Activated naive CD4-positive, alpha-beta T cell treated with Interleukin-2 at 50 U/mL for 16 hours (primary cell): ENCODE results near the gene NRXN3.
A peak's percentile ranks its signal among the peaks of the same experiment; 100 is the strongest.

Source experiments
- DNase-seq: peaks from one replicate; pipeline ENCODE4 v3.0.0-alpha.2; 2020

Gene NRXN3

DNA sequence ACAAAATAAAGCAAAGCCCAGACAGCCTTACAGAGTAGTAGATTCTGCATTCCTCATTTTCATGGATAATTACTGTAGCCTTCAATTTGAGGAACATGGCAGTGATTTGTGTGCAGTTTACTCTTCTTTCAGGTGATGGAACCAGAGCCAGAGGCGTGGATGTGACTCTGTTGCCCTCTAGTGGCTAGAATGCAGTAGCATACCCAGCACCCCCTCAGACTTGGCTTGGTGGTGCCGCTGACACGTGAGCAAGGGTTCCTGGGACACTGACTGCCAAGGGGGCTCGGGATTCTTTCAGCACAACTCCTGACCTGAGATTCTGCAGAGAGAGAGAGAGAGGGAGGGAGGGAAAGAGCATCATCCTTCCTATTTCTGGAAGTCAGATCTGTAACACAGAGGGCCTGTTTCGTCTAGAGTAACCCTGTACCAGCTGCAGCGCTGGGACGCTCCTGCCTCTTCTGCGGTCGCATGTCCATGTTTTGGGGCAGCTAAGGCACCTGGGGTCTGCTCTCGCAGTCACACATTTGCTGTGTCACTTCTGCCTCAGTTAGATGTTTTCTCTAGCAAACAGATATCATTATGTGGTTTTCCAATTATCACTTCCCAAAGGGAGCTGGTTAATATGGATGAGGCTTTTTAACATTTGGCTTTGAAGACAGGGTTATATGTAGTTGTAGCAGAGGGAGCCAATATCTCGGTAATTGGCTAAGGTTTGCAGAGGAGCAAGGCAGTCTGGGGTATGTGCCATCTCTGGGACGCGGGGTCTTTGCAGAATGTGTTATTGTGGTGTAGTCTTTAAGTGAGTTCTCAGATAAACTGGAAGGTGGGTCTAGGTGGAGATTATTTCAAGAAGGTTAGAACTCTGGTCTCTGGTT is 428.1 kb downstream of the NRXN3 start:
- DNase-seq, result peak; percentile 21

DNA sequence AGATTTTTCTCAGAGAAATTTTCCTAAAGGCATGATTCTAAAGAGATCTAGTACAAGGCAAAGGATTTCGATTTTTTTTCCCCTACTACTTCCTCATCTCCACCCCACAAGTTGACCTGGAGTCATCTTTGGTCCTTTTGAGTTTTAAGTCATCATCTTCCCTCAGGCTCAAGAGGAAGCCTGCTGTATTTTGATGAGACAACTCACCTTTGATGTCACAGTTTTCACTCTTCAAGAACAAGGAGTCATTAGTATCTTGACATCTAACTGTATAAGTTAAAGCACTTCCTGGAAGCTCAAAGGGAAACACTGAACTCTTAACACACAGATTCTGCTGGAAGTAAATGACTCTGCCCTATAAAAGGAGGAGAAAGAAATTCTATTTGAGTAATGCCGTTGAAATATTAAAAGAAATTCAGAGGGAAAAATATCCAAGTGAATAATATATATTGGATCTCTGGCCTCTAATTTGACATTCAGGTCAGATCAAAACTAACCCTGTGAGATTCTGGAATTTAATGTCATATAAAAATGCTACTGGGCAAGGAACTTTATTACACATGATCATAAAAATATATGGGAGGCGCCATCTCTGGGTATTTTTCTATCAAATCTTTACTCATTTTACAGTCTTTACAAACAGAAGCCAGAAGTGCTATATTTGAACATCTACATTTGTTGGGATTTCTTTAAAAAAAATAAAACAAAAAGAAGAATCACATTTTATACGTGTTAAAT is 435.0 kb downstream of the NRXN3 start:
- no peak for DNase-seq

DNA sequence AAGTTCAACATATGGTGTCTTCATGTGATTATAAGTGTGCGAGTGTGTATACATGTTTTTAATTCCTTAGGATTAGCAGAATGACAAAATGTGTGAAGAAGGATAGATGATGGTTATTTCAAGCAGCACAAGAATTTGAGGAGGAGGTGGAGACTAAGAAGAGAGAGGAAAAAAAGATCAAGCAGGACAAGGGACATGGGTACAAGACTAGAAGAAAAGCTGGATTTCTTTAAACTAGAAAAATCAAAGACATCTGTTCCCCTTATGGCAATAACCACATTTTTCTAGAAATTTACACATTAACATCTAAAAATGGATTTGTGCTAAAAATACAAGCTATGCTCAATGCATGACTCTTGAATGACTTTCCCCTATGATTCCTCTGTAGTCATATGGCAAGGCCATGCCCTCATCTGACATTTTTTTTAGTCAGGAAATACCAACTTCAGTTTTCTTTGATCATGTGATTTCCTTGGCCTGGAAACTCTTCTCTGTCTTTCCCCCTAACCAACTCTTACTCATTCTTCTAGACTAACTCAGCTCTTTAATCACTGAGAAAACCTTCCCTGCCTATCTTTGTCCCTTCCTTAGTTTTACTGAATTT is 435.8 kb downstream of the NRXN3 start:
- no peak for DNase-seq

DNA sequence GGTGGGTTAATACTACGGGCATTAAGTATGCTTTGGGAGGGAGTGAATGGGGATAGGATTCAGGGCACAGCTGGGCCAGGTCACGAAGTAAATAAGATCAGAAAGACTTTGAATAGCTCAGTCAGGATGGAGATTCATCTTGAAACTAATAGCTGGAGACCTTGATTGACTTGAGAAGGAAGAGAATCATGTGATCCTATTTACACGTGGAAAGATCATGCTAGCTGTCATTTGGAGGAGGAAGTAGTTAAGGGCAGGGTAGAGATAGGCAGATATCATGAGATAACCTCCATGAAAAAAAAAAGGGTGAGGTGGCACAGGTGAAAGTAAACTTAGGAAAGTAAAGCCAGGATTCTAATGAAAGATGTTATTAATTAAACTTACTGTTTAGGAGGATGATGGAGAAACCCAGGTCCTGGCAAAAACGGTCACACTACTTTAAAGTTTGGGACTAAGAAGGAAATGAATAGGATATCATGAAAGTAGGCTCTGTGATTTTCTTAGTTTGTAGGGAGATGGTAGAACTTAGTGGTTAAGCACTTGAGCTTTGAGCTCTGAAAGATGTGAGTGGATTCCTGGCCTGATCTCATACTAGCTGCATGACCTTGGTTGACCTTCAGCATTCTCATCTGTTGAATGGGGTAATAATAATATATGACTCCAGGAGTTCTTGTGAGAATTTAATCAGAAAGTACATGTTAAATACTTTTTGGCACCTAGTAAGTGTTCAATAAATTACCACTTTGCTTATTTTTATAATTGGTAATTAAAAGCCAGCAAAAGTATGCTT is 439.0 kb downstream of the NRXN3 start:
- DNase-seq, result no peak

DNA sequence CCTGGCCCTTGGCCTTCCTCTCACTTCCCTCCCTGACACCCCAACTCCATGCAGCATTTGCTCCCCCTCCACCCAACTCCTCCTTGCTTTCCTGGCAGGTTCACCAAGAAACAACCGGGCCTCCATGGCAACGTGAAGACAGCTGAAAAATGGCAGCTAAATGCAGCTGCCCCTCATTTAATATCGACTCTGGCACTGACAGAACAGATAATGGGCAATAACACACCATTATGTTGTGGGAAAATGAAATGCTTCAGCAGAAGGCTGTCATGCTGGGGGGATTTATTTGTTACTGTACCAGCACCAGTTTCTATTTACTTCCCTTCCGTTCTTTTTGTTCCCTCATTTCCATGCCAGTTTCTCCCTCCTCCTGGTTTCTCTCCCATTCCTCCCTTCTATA is 440.8 kb downstream of the NRXN3 start:
- no peak for DNase-seq

DNA sequence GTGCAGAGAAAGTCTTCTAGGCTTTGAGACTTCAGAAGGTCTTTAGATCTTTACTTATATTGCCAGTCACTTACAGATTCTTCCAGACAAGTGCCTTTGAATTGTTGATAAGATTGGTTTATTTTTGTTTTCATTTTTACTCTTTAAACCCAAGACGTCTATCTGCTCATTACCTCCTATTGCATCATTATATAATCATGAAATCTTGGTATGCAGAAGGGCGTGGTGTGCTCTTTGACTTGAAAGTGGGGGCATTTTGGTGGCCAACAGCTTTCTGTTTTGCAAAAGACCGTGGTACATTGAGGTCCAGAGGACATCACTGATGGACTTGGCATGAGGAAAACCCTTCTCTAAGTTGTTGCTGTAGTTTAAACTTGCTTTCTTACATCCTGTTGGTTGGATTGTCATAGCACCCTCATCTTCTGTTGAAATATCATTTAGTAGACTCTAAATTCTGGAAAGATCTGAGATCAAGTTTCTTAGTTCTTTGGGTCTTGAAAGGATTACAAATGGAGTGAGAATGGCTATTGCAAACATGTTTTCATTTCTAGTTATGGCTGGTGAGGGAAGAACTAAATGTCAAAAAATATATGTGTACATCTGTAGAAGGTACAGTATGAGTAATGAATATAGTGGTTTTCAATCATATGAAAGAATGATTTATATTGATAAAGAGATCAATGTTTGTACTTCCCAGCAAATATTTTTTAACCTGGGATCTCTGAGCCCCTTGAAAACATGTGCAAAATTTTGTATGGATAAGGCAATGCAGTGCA is 441.8 kb downstream of the NRXN3 start:
- no peak for DNase-seq

DNA sequence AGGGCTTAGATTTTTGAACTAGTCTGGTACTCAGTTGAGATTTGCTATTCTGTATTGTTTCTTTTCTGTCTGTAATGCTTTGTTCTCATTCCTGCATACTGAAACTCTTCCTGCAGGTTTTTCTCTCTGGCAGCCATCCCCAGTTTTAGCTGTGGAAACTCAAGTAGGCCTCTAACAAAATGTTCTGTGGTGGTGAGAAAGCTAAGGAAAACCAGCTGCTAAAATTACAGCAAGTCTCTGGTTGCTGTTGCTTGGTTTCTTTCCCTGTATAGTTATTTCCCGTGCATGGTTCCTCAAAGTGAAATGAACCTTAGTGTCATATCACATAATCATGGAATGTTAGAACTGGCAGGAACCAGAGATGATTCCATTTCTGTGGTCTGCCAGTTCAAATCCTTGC is 442.5 kb downstream of the NRXN3 start:
- DNase-seq, result no peak

DNA sequence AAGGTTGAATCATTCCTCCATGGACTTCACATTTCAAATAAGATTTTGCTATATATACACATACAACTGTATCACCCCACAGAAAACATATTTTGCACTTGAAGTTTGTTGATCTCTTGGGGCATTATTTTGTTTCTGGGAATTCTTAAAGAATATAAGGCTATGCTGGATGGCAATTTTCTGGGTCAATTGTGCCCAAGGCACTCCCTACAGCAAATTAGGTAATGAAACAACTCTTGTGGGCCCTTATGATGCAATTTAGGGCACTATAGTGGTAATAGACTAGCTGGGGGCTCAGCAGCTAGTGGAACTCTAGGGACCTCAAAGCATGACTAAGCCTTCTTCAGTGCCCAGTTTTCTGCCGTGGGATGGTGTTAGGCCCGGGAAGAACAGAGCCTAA is 444.4 kb downstream of the NRXN3 start:
- DNase-seq, result no peak

DNA sequence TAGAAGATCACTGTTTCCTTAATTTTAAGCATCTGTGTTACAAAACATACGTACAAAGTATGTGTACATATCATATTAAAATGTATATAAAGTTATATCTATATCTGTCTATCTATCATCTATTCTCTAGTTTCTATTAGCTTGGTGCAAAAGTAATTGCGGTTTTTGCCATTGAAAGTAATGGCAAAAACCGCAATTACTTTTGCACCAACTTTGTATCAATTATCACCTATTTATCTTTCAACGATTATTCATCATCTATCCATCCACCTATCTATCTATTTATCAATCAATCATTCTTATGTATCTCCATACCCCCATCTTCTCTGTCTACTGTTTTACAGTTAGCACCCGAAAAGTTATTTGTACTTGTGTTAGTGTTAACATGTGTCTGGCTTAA is 447.6 kb downstream of the NRXN3 start:
- DNase-seq, result no peak

DNA sequence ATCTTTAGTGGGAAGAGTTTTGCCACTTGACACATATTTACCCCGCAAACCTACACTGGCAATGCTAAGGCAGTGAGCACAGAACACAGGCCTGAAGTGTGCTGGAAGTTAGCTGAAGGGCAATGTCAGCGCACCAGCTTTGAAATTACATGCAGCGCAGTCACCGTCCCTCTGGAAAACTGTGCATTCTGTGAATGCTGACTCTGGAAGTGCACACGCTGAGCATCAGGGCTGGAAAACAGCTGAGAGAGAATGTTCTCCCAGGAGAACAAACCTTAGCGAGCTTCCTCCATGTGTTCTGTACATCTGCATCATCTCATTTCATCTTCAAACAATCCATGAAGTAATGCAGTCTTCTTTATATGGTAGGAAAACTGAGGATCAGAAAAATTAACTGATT is 448.2 kb downstream of the NRXN3 start:
- DNase-seq, result no peak

DNA sequence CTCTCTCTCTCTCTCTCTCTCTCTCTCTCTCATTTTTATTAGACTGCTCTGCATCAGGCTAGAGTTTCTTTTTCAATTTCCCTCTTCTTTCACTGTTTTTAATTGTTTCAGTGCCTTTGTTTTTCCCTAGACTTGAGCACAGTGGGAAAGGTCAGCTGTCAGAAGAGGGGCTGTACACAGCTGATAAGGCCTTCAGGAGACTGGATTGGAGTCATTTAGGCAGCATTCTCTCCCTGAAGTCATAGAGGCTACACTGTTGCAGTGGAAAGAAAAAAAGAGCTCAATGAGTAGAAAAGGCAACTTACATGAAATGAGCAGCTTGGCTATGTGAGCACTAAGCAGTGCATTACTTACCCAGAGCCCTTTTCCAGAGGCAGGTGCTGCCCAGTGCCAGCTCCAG is 456.9 kb downstream of the NRXN3 start:
- DNase-seq, result no peak

DNA sequence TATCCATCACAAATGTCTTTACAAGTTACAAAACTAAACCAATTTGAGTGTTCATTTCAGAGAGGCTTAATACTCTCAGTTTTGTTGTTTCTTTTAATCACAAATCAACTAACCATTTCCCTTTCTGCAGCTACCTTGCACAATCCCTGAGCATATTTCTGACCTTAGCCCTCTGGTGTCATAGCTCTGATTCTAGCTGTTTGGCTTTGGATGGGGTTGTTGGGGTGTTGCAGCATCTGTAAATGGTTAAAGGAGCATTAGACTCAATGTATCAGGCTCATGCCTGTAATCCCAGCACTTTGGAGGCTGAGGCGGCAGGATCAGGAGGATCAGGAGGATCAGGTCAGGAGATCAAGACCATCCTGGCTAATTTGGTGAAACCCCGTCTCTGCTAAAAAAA is 461.4 kb downstream of the NRXN3 start:
- no peak for DNase-seq

DNA sequence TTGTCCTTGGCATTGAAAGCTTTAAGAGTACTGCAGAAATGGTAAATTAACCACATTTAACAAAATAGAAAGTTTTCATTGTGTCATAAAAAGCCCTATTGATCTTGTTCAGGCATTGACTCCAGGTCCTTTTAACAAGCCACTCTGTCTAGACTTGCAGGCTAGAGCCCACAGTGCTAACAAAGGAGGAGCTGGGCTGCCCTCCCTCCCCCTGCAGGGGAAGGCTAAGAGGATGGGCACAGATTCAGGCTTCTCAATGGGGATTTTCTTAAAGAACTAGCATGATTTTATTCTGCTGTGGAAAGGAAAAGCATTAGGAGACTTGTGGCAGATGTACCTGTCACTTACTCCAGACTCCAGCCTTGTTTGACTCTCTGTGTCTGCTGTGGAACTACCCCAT is 463.6 kb downstream of the NRXN3 start:
- no peak for DNase-seq

DNA sequence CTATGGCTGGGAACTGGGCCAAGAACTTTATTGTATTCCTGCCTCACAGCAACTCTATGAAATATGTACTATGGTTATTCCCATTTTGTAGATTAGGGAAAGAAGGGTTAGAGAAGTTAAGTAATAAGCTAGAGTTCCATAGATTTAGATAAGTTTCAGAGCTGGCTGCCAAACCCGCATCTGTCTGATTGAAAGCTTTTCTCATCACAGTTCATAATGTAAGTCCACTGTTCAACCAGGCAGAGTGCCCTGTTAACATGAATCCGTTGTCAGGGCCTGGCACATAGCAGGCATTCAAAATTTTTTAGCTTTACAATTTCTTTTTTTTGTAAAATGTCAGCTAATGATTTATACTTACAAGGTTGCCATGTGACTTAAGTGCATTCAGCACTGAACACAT is 467.3 kb downstream of the NRXN3 start:
- DNase-seq, result no peak

DNA sequence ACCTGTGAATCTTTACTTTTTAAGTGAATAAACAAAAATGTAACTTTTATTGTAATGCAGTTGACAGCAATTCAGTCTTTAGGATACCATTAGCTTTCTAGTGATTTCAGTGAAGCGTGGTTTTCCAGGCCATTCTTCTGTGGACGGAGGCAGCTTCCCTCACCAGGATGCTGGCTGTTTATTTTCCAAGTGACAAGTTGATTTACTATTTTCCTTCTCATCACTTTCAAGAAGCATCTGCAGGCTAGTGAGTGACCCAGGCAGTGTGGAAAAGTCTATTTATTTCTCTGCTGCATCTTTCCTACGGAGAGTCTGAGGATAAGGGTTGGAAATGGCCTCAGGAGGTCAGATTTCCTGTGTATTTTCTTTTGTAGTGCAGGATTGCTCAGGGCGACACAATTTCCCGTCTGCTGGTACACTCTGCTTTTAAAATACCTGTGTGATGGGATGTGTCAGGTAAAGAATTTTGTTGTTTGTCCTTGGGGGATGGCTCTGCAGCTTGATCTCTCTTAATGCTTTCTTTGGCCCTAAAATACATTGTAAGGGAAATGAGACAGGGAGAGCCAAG is 467.8 kb downstream of the NRXN3 start:
- DNase-seq, result no peak

DNA sequence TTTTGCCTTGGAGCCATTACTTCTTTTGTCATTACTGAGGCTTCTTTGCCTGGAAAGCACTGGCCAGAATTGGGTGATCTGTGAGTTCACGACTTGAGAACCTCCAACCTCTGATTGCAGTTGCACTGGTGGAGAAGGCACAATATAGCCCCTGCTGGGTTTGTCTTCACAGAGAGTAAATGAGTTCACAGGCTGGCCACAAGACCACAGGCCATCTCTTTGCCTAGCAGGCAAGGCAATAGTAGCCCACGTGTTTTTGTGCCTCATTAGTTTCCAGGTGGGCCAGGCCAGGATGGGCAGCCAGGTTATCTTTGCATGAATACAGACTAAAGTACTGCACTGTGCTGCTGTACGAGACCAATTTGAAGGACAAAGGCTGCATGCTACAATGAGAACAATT is 468.8 kb downstream of the NRXN3 start:
- DNase-seq, result no peak

DNA sequence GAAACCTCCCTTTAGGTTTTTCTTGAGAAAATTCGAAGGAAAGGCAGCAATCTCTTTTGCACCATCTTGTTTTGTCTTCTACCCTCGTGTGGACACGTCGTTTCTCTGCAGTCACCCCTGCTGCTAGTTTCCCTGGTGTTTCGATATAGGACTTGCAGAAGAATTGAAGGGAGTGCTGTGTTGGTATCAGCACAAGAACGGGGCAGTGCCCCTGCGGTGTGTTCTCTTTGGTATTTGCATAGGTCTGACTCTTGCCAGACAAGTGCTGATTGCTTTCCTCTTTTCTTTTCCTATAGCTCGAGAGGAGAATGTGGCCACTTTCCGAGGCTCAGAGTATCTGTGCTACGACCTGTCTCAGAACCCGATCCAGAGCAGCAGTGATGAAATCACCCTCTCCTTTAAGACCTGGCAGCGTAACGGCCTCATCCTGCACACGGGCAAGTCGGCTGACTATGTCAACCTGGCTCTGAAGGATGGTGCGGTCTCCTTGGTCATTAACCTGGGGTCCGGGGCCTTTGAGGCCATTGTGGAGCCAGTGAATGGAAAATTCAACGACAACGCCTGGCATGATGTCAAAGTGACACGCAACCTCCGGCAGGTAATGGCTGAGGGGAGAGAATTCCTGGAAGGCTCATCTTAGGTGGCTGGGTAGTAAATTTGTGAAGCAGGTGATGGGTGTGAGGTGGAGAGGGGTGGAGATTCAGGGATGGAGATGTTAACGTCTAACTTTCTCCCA is 474.8 kb downstream of the NRXN3 start:
- no peak for DNase-seq

DNA sequence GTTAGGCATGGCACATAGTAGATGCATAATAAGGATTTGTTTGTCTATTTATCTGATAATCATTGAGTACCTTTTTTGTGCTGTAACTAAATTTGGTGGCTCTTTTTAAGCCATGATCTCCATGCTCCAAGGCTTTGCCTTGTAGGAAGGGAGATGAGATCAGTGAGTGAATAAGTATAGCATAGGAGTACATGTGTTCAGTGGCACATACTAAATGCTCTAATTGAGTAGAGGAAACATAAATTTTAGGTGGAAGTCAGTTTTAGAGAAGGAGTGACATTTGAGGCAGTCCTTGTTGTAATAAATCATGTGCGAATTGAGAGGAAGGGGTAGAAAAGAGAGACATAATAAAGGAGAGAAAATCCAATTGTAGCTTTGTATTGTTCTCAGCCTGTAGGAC is 482.6 kb downstream of the NRXN3 start:
- DNase-seq, result no peak

DNA sequence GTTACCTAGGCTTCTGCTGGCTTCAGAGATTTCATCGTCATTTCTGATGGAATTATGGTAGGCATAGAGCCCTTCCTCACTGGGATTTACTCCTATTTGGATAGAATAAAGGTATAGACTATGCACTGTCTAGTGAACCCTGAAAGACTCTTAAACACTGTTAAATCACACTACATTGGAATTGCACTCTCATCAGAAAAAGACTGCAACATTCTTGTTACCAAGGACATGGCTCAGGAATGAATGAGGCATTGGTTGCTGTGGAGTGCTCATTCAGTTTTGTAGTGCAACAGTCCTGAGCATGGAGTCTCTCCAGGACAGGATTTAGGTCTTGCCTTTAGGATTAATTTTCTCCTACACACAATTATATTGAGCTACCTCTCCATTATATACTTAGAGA is 483.0 kb downstream of the NRXN3 start:
- no peak for DNase-seq

DNA sequence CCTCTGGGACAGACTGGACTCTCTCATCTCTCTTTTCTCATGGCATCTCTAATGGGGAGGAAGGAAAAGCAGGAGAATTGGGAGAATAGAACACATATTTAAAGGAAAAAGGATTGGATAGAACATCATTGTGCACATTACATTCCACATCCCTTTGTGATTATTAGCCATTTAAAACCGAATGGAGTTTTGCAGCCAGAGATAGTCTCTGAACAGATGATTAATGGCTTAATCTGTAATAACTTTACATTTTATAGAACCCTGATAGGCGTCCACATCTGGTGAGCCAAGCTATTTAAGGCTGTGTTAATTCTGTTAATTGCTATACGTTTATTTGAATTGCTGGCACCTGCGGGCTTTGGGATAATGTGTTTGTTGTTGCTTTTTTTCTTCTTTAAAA is 487.3 kb downstream of the NRXN3 start:
- DNase-seq, result no peak

DNA sequence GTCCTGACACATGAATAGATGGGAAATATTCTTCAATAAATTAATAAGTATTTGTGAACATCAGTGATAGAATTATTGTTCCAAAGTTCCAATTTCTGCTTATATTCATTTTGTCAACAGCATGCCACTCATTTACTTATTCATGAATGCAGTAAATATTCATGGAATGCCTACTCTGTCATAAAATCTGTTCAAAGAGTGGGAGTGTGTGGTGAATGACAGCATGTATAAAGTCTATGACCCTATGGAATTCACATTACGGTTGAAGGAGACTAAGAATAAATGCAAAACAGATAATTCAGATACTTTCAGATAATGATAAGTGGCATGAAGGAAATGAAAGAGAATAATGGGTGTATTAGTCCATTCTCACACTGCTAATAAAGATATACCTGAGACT is 494.7 kb downstream of the NRXN3 start:
- DNase-seq, result no peak
